Tibial nerve (tissue), 4 donors: Measurements from ENCODE around the gene MME.

Experiments
- EP300 ChIP-seq, 2 donors: sonication (generic); formaldehyde crosslinking; IDR thresholded peaks; one replicate each; pipeline ENCODE4 v1.6.1; 2017; ENCODE audit warnings: antibody characterized with exemption in 2 of 2, mild to moderate bottlenecking in 1 of 2
- POLR2A ChIP-seq, 2 donors: fragments of 450-650 bp; IDR thresholded peaks; one replicate each; pipeline ENCODE4 v1.6.1; 2017; ENCODE audit warnings: antibody characterized with exemption in 2 of 2, mild to moderate bottlenecking in 2 of 2, moderate library complexity in 2 of 2
- TF ChIP-seq, protein P1 (sequence below), 5 experiments: fragments of 200-600 bp in 3 of 5; fragments of 450-650 bp in 2 of 5; sonication (generic) in 3 of 5; IDR thresholded peaks; one replicate each; pipeline ENCODE4 v1.5.1; 2016 to 2019; ENCODE audit warnings: antibody characterized with exemption in 5 of 5, mild to moderate bottlenecking in 3 of 5, moderate library complexity in 2 of 5

GRCh38 chr3:155153242-155154186, 73.4 kb downstream of the MME start:
- TF ChIP-seq, protein P1, sequence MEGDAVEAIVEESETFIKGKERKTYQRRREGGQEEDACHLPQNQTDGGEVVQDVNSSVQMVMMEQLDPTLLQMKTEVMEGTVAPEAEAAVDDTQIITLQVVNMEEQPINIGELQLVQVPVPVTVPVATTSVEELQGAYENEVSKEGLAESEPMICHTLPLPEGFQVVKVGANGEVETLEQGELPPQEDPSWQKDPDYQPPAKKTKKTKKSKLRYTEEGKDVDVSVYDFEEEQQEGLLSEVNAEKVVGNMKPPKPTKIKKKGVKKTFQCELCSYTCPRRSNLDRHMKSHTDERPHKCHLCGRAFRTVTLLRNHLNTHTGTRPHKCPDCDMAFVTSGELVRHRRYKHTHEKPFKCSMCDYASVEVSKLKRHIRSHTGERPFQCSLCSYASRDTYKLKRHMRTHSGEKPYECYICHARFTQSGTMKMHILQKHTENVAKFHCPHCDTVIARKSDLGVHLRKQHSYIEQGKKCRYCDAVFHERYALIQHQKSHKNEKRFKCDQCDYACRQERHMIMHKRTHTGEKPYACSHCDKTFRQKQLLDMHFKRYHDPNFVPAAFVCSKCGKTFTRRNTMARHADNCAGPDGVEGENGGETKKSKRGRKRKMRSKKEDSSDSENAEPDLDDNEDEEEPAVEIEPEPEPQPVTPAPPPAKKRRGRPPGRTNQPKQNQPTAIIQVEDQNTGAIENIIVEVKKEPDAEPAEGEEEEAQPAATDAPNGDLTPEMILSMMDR (IDR thresholded peaks at IDR 0.05), result no peak
- TF ChIP-seq POLR2A (IDR thresholded peaks at IDR 0.05) (no peak), EP300 (IDR thresholded peaks at IDR 0.05) (no peak)
